ENCODE measurements around the gene ZMAT5. TPM values are rescaled to one million over a fixed set of nuclear protein-coding genes. Genes with fewer than 3 reads are reported as not detected.

Gene ZMAT5
- polyA plus RNA-seq, 3 donors = 27.1 to 79.4 (median 59.3) TPM

GRCh38 chr22:29784451-29785361 lies 17.9 kb upstream of the ZMAT5 start:
- no peaks in the 10 kb centered on the region for H3K79me2 ChIP-seq (ENCODE audit: insufficient read depth, low read length)
- H3K4me2 ChIP-seq (replicated peaks; ENCODE audit: extremely low read depth, low read length, poor library complexity, severe bottlenecking) = no peak overlapping the region
- no peak for DNase-seq
- peaks cover 0 to 4% of the 10 kb centered on the region in 2 donors for H3K4me1 ChIP-seq (ENCODE audit: control insufficient read depth in 1 of 2, insufficient read depth in 2 of 2, low read length in 2 of 2)
- no peak overlapping the region for H3K27ac ChIP-seq (ENCODE audit: low read depth in 1 of 2, low read length in 2 of 2)
- H3K27ac Mint-ChIP-seq = peak overlapping the region in 1 of 7 donors; percentile 13
- H4K20me1 ChIP-seq (ENCODE audit: insufficient read depth, low read length) = no peaks in the 10 kb centered on the region
- H3K4me3 ChIP-seq (replicated peaks in 1 of 3; ENCODE audit: low read depth in 2 of 3, low read length in 3 of 3) = no peak overlapping the region
- no peak overlapping the region for H3K9ac ChIP-seq (ENCODE audit: insufficient read depth, low read length, poor library complexity, severe bottlenecking)
- H3K27me3 Mint-ChIP-seq (ENCODE audit: low read depth in 3 of 3) = peaks cover 0 to 2% (median 0%) of the 10 kb centered on the region in 3 donors
- 84% methylated on average over 8 of the region's 9 CpGs for WGBS (ENCODE audit: insufficient coverage)
- no peaks in the 10 kb centered on the region for H3K9me3 Mint-ChIP-seq
- intact Hi-C loops (cut with micrococcal nuclease) = no loop called here
- H3K9me3 ChIP-seq (replicated peaks in 1 of 2; ENCODE audit: control insufficient read depth in 1 of 2, insufficient read depth in 1 of 2, low read length in 2 of 2) = no peaks in the 10 kb centered on the region
- no peaks in the 10 kb centered on the region for H3K27me3 ChIP-seq (ENCODE audit: control insufficient read depth in 2 of 2, insufficient read depth in 2 of 2, low read length in 2 of 2)
- H3K4me1 Mint-ChIP-seq = peaks cover 8% of the 10 kb centered on the region
- no peak overlapping the region for H2AFZ ChIP-seq (ENCODE audit: insufficient read depth, low read depth, low read length, poor library complexity, severe bottlenecking)
- H3K4me3 Mint-ChIP-seq = no peak overlapping the region
- H3K36me3 Mint-ChIP-seq = peaks cover 29 to 31% of the 10 kb centered on the region in 2 donors
- peaks cover 22 to 29% of the 10 kb centered on the region in 2 donors for H3K36me3 ChIP-seq (replicated peaks in 1 of 2; ENCODE audit: control insufficient read depth in 1 of 2, insufficient read depth in 2 of 2, low read length in 2 of 2)
- TF ChIP-seq CTCF (IDR thresholded peaks at IDR 0.05) = no peak

GRCh38 chr22:29782061-29782845 lies 15.4 kb upstream of the ZMAT5 start:
- no peak for TF ChIP-seq CTCF (IDR thresholded peaks at IDR 0.05)
- H3K27me3 ChIP-seq (ENCODE audit: control insufficient read depth in 2 of 2, insufficient read depth in 2 of 2, low read length in 2 of 2) = no peaks in the 10 kb centered on the region
- H3K4me3 ChIP-seq (replicated peaks in 1 of 3; ENCODE audit: low read depth in 2 of 3, low read length in 3 of 3) = no peak overlapping the region
- 89% methylated on average over 7 of the region's 7 CpGs for WGBS (ENCODE audit: insufficient coverage)
- intact Hi-C loops (cut with micrococcal nuclease) = no loop called here
- H3K27ac ChIP-seq (ENCODE audit: low read depth in 1 of 2, low read length in 2 of 2) = no peak overlapping the region
- peaks cover 8% of the 10 kb centered on the region for H3K4me1 Mint-ChIP-seq
- peaks cover 0 to 4% of the 10 kb centered on the region in 2 donors for H3K4me1 ChIP-seq (ENCODE audit: control insufficient read depth in 1 of 2, insufficient read depth in 2 of 2, low read length in 2 of 2)
- no peaks in the 10 kb centered on the region for H3K9me3 Mint-ChIP-seq
- peak overlapping the region in 1 of 7 donors; percentile 30 for H3K27ac Mint-ChIP-seq
- H3K27me3 Mint-ChIP-seq (ENCODE audit: low read depth in 3 of 3) = peaks cover 0 to 3% (median 0%) of the 10 kb centered on the region in 3 donors
- H3K9me3 ChIP-seq (replicated peaks in 1 of 2; ENCODE audit: control insufficient read depth in 1 of 2, insufficient read depth in 1 of 2, low read length in 2 of 2) = no peaks in the 10 kb centered on the region
- peaks cover 5 to 7% of the 10 kb centered on the region in 2 donors for H3K36me3 Mint-ChIP-seq
- peaks cover 0 to 5% of the 10 kb centered on the region in 2 donors for H3K36me3 ChIP-seq (replicated peaks in 1 of 2; ENCODE audit: control insufficient read depth in 1 of 2, insufficient read depth in 2 of 2, low read length in 2 of 2)
- no peak overlapping the region for H3K4me3 Mint-ChIP-seq
- H3K9ac ChIP-seq (ENCODE audit: insufficient read depth, low read length, poor library complexity, severe bottlenecking) = peak overlapping the region; percentile 12
- H2AFZ ChIP-seq (ENCODE audit: insufficient read depth, low read depth, low read length, poor library complexity, severe bottlenecking) = peak overlapping the region; percentile 29
- no peaks in the 10 kb centered on the region for H3K79me2 ChIP-seq (ENCODE audit: insufficient read depth, low read length)
- DNase-seq = no peak
- no peaks in the 10 kb centered on the region for H4K20me1 ChIP-seq (ENCODE audit: insufficient read depth, low read length)
- H3K4me2 ChIP-seq (replicated peaks; ENCODE audit: extremely low read depth, low read length, poor library complexity, severe bottlenecking) = no peak overlapping the region

Measured in CD14-positive monocyte (primary cell).